ENCODE data around the gene ZNG1A. TPM values are rescaled to one million over a fixed set of nuclear protein-coding genes. Genes with fewer than 3 reads are reported as not detected.
A peak's percentile ranks its signal among the peaks of the same experiment; 100 is the strongest.
"Not testable (repeated sequence)": the region's sequence is repeated elsewhere in the genome, so short reads cannot be mapped to it uniquely, and the experiment has no call there.

The ZNG1A gene
- polyA plus RNA-seq (ENCODE audit: insufficient read length): 101 TPM
- long read RNA-seq, donor 1, transcript CBWD1-202 (15 exons, 1,706 nt): major isoform, 16 of 58 reads
- long read RNA-seq, donor 1, transcript CBWD1-206 (3 exons, 1,731 nt): minor isoform, 5 of 58 reads
- long read RNA-seq, donor 1, transcript CBWD1-201 (16 exons, 1,771 nt): minor isoform, 5 of 58 reads
- long read RNA-seq, donor 1, partial matches to known transcripts: 28 of 58 reads
- long read RNA-seq, donor 1, other reads (novel, unspliced or antisense): 0 of 58 reads
- long read RNA-seq, donor 2, transcript CBWD1-202 (15 exons, 1,706 nt): major isoform, 9 of 23 reads
- long read RNA-seq, donor 2, partial matches to known transcripts: 6 of 23 reads
- long read RNA-seq, donor 2, other reads (novel, unspliced or antisense): 0 of 23 reads
- long read RNA-seq, donor 3, transcript CBWD1-206 (3 exons, 1,731 nt): minor isoform, 11 of 56 reads
- long read RNA-seq, donor 3, transcript CBWD1-202 (15 exons, 1,706 nt): major isoform, 12 of 56 reads
- long read RNA-seq, donor 3, partial matches to known transcripts: 20 of 56 reads
- long read RNA-seq, donor 3, other reads (novel, unspliced or antisense): 0 of 56 reads
- long read RNA-seq, donor 4, partial matches to known transcripts: 0 of 4 reads
- long read RNA-seq, donor 4, other reads (novel, unspliced or antisense): 0 of 4 reads
- long read RNA-seq, donor 5, transcript CBWD1-201 (16 exons, 1,771 nt): minor isoform, 11 of 116 reads
- long read RNA-seq, donor 5, transcript CBWD1-206 (3 exons, 1,731 nt): minor isoform, 9 of 116 reads
- long read RNA-seq, donor 5, transcript CBWD1-202 (15 exons, 1,706 nt): major isoform, 33 of 116 reads
- long read RNA-seq, donor 5, partial matches to known transcripts: 56 of 116 reads
- long read RNA-seq, donor 5, other reads (novel, unspliced or antisense): 0 of 116 reads
- long read RNA-seq, donor 6, transcript CBWD1-202 (15 exons, 1,706 nt): major isoform, 14 of 33 reads
- long read RNA-seq, donor 6, partial matches to known transcripts: 12 of 33 reads
- long read RNA-seq, donor 6, other reads (novel, unspliced or antisense): 0 of 33 reads
- long read RNA-seq, donor 7, full-length matches to known transcripts: 32 of 52 reads
- long read RNA-seq, donor 7, partial matches to known transcripts: 20 of 52 reads
- long read RNA-seq, donor 7, other reads (novel, unspliced or antisense): 0 of 52 reads
- long read RNA-seq, donor 8, transcript CBWD1-202 (15 exons, 1,706 nt): major isoform, 9 of 19 reads
- long read RNA-seq, donor 8, partial matches to known transcripts: 5 of 19 reads
- long read RNA-seq, donor 8, other reads (novel, unspliced or antisense): 0 of 19 reads

GRCh38 chr9:178970-179383 lies at the start of gene ZNG1A:
Gene ZNG1A (minus strand): TSS chr9:179056. CDS start chr9:178969, 87 bp downstream.
- peak; percentile 75 for DNase-seq

GRCh38 chr9:227860-228259 lies 49.0 kb upstream of the ZNG1A start:
- DNase-seq: no peak

- no peak for DNase-seq
These were observed 46.0 kb upstream of the ZNG1A start for GRCh38 chr9:224582-225520.

GRCh38 chr9:224026-224425 lies 45.2 kb upstream of the ZNG1A start:
- DNase-seq: no peak

GRCh38 chr9:223152-223551 lies 44.3 kb upstream of the ZNG1A start:
- DNase-seq: no peak

GRCh38 chr9:221989-222776 lies 43.3 kb upstream of the ZNG1A start:
- DNase-seq: no peak

GRCh38 chr9:219670-220365 lies 41.0 kb upstream of the ZNG1A start:
- DNase-seq: no peak

- DNase-seq: not testable (repeated sequence)
These were observed 40.2 kb upstream of the ZNG1A start for GRCh38 chr9:219036-219435.

GRCh38 chr9:217950-218349 lies 39.1 kb upstream of the ZNG1A start:
- no peak for DNase-seq

GRCh38 chr9:216866-217265 lies 38.0 kb upstream of the ZNG1A start:
- DNase-seq: no peak

- no peak for DNase-seq
These were observed 36.8 kb upstream of the ZNG1A start for GRCh38 chr9:215631-216155.

- peak; percentile 48 for DNase-seq
These were observed 36.0 kb upstream of the ZNG1A start, which contains the start of gene DOCK8 for GRCh38 chr9:214648-215493. Gene DOCK8 (plus strand): TSS chr9:214865. CDS start chr9:214977, 112 bp downstream.

GRCh38 chr9:214351-214647 lies 35.4 kb upstream of the ZNG1A start:
- no peak for DNase-seq

GRCh38 chr9:213901-214300 lies 35.0 kb upstream of the ZNG1A start:
- DNase-seq: not testable (repeated sequence)

GRCh38 chr9:212297-212696 lies 33.4 kb upstream of the ZNG1A start:
- no peak for DNase-seq

GRCh38 chr9:211557-211956 lies 32.7 kb upstream of the ZNG1A start:
- DNase-seq: no peak

- no peak for DNase-seq
These were observed 32.2 kb upstream of the ZNG1A start for GRCh38 chr9:211036-211435.

GRCh38 chr9:209143-209758 lies 30.4 kb upstream of the ZNG1A start:
- DNase-seq: no peak

All from left kidney (tissue), 8 donors.